Prostate gland (tissue), 2 donors: ENCODE measurements around the gene CAMK2B. TPM values are rescaled to one million over a fixed set of nuclear protein-coding genes. Genes with fewer than 3 reads are reported as not detected.

Source experiments
- DNase-seq: peaks from one replicate; pipeline ENCODE4 v3.0.0-alpha.2; 2019; ENCODE audit warnings: low spot score
- H3K27ac ChIP-seq, 2 donors: fragments of 200-600 bp; sonication (generic); 2 replicates each; pipeline ENCODE4 v1.5.1; 2017 to 2019
- H3K27me3 ChIP-seq: fragments of 200-600 bp; sonication (generic); replicated peaks from 2 replicates; pipeline ENCODE4 v1.5.1; 2019; ENCODE audit not compliant: insufficient read depth
- H3K36me3 ChIP-seq, 2 donors: fragments of 200-600 bp; sonication (generic); 1 replicate in 1 of 2; 2 replicates in 1 of 2; pipeline versions ENCODE4 v1.5.1 to v1.8.1; 2017 to 2019
- H3K4me1 ChIP-seq: fragments of 200-600 bp; sonication (generic); replicated peaks from 2 replicates; pipeline ENCODE4 v1.5.1; 2019
- H3K4me3 ChIP-seq, 2 donors: fragments of 200-600 bp; sonication (generic); 2 replicates each; pipeline ENCODE4 v1.5.1; 2017 to 2019
- H3K9me3 ChIP-seq: fragments of 200-600 bp; sonication (generic); 2 replicates; pipeline ENCODE4 v1.5.1; 2017
- POLR2A ChIP-seq: fragments of 450-650 bp; IDR thresholded peaks from one replicate; pipeline ENCODE4 v1.6.1; 2016; ENCODE audit warnings: antibody characterized with exemption, mild to moderate bottlenecking
- POLR2AphosphoS5 ChIP-seq: sonication (generic); formaldehyde crosslinking; IDR thresholded peaks from one replicate; pipeline ENCODE4 v1.6.1; 2017; ENCODE audit warnings: antibody characterized with exemption
- WGBS: methylation state at CpG from one replicate; pipeline ENCODE4 v1.1.5; 2018; 5-methylcytosine and 5-hydroxymethylcytosine counted together
- intact Hi-C: fragments of 100-400 bp; cut with DNase I; formaldehyde crosslinking; loops from one replicate; pipeline ENCODE4 v1.14.2; 2022
- total RNA-seq, 2 donors: library from RNA; depleted of rRNA; stranded (reverse); fragments of >200 nt; gene quantifications; one replicate each; pipeline ENCODE4 v1.1.0, GENCODE V29; 2016
- TF ChIP-seq, protein P1 (sequence below), 4 experiments: fragments of 200-600 bp in 2 of 4; fragments of 450-650 bp in 2 of 4; sonication (generic) in 2 of 4; IDR thresholded peaks; 1 replicate in 3 of 4; 2 replicates in 1 of 4; pipeline ENCODE4 v1.5.1; 2016 to 2019; ENCODE audit warnings: antibody characterized with exemption in 4 of 4, mild to moderate bottlenecking in 2 of 4, moderate library complexity in 2 of 4

CAMK2B gene
- total RNA-seq, 2 donors from 2014 or later = 5.7 to 16.9 TPM

GRCh38 chr7:44257213-44257612 is 68.2 kb downstream of the CAMK2B start:
- Histone ChIP-seq H3K27ac (no peak overlapping the region), H3K4me1 (no peaks in the 10 kb centered on the region), H3K27me3 (no peaks in the 10 kb centered on the region), H3K36me3 (no peaks in the 10 kb centered on the region), H3K4me3 (no peak overlapping the region), H3K9me3 (no peaks in the 10 kb centered on the region)
- 100% methylated on average over 5 of the region's 6 CpGs for WGBS
- no peak for DNase-seq
- intact Hi-C loops = no loop called here
- TF ChIP-seq, protein P1, sequence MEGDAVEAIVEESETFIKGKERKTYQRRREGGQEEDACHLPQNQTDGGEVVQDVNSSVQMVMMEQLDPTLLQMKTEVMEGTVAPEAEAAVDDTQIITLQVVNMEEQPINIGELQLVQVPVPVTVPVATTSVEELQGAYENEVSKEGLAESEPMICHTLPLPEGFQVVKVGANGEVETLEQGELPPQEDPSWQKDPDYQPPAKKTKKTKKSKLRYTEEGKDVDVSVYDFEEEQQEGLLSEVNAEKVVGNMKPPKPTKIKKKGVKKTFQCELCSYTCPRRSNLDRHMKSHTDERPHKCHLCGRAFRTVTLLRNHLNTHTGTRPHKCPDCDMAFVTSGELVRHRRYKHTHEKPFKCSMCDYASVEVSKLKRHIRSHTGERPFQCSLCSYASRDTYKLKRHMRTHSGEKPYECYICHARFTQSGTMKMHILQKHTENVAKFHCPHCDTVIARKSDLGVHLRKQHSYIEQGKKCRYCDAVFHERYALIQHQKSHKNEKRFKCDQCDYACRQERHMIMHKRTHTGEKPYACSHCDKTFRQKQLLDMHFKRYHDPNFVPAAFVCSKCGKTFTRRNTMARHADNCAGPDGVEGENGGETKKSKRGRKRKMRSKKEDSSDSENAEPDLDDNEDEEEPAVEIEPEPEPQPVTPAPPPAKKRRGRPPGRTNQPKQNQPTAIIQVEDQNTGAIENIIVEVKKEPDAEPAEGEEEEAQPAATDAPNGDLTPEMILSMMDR (IDR thresholded peaks at IDR 0.05) = no peak
- TF ChIP-seq POLR2A (no peak), POLR2AphosphoS5 (no peak)

- H3K9me3 ChIP-seq = no peaks in the 10 kb centered on the region
- H3K27ac ChIP-seq = no peak overlapping the region
- no peaks in the 10 kb centered on the region for H3K27me3 ChIP-seq
- H3K4me1 ChIP-seq = no peaks in the 10 kb centered on the region
- intact Hi-C loops = no loop called here
- no peak for TF ChIP-seq POLR2AphosphoS5
- TF ChIP-seq, protein P1 (IDR thresholded peaks at IDR 0.05) = no peak
- no peak for TF ChIP-seq POLR2A
- H3K36me3 ChIP-seq = no peaks in the 10 kb centered on the region
- H3K4me3 ChIP-seq = no peak overlapping the region
- no peak for DNase-seq
- 86% methylated on average over 5 of the region's 5 CpGs for WGBS
Observed at GRCh38 chr7:44256459-44256858, 68.9 kb downstream of the CAMK2B start.

DNA sequence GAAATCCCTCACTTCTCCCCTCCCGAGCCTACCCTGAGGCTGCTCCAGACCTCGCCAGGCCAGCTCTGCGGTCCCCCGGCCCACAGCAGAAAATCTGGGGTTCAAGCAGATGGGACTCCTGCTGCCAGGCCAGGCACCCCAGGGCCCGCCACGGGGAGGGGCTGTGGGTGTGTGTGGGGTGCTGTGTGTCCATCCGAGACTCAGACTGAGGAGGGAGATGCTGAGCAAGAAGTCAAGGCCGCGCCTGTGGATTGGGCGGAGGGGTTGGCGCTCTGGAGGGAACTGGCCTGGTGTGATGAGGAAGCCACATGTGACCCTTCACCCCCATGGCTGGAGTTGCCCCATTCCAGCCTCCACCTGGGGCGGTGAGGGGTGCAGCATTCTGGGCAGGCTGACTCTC is 73.5 kb downstream of the CAMK2B start:
- Histone ChIP-seq H3K36me3 (no peaks in the 10 kb centered on the region), H3K4me1 (no peaks in the 10 kb centered on the region), H3K4me3 (no peak overlapping the region), H3K27me3 (no peaks in the 10 kb centered on the region), H3K27ac (no peak overlapping the region), H3K9me3 (no peaks in the 10 kb centered on the region)
- DNase-seq = no peak
- TF ChIP-seq POLR2A = no peak
- TF ChIP-seq, protein P1 (IDR thresholded peaks at IDR 0.05) = no peak
- no peak for TF ChIP-seq POLR2AphosphoS5
- intact Hi-C loops = no loop called here
- WGBS = 94% methylated on average over 12 of the region's 12 CpGs

DNA sequence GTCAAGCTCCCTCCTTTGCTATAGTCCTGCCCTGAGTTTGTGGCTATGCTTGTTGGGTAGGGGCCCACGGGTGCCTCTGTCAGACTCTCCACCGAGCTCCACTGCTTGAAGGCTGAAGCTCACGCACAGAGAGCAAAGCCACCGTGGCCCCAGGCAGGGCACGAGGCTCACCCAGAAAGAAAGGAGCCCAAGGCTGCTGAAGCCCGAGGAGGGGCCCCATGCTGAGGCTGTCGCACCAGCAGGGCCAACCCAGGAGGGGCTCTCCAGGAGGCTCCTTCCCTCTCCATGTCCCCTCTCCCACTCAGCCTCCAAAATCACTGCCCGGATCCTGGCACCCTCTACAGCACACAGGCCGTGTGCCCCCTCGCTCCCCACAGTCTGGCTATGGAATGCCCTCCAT is 74.1 kb downstream of the CAMK2B start:
- no peak for DNase-seq
- H3K4me3 ChIP-seq = no peak overlapping the region
- no peaks in the 10 kb centered on the region for H3K9me3 ChIP-seq
- no peaks in the 10 kb centered on the region for H3K36me3 ChIP-seq
- no peak overlapping the region for H3K27ac ChIP-seq
- TF ChIP-seq POLR2AphosphoS5 = no peak
- TF ChIP-seq, protein P1 (IDR thresholded peaks at IDR 0.05) = no peak
- TF ChIP-seq POLR2A = no peak
- H3K27me3 ChIP-seq = no peaks in the 10 kb centered on the region
- intact Hi-C loops = no loop called here
- no peaks in the 10 kb centered on the region for H3K4me1 ChIP-seq
- WGBS = 91% methylated on average over 10 of the region's 10 CpGs

DNA sequence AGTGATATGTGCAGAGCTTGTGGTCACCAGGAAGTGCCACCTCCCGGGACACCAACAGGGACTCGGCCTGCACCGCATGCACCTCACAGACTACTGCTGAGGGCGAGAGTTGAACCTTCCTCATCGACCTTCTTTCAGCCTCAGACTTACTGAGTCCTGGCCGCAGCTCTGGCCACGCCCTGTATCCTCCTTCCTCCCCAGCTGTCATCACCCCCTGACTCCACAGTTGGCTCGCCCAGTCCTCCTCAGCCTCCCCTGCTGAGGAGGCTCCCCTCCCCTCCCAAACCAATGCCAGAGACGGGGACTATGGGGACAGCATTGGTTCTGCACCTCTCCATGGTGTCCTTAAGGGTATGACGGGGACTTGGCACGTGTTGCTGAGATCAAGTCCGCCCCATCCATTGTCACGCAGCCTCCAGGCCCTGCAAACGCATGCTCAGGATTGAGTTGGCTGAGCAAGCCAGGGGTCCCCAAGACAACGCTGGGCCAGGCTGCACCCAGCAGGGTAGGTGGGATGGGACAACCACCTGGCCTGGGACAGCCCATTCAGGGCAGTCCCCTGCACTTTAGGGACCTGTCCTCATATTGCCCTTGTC is 75.7 kb downstream of the CAMK2B start:
- 87% methylated on average over 15 of the region's 15 CpGs for WGBS
- Histone ChIP-seq H3K4me1 (no peaks in the 10 kb centered on the region), H3K27me3 (no peaks in the 10 kb centered on the region), H3K36me3 (no peaks in the 10 kb centered on the region), H3K27ac (no peak overlapping the region), H3K4me3 (no peak overlapping the region), H3K9me3 (no peaks in the 10 kb centered on the region)
- intact Hi-C loops = no loop called here
- DNase-seq = no peak
- TF ChIP-seq POLR2AphosphoS5 = no peak
- TF ChIP-seq, protein P1 (IDR thresholded peaks at IDR 0.05) = no peak
- no peak for TF ChIP-seq POLR2A
